ENCODE results near the gene RAET1E. TPM values are rescaled to one million over a fixed set of nuclear protein-coding genes. Genes with fewer than 3 reads are reported as not detected.
"Not testable (repeated sequence)": the region's sequence is repeated elsewhere in the genome, so short reads cannot be mapped to it uniquely, and the experiment has no call there.

The RAET1E gene
- polyA plus RNA-seq, 1 donor: 0.45 TPM

DNA sequence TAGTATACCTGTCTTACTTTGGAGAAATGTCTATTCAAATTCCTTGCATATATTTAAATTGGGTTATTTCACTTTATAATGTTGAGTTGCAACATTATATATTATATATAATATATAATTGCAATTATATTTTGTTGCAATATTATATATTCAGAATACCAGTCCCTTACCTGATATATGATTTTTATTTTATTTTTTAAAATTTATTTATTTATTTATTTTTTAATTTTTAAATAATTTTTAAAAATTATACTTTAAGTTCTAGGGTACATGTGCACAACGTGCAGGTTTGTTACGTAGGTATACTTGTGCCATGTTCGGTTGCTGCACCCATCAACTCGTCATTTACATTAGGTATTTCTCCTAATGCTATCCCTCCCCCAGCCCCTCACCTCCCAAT lies 29.1 kb upstream of the RAET1E start:
- not testable (repeated sequence) for DNase-seq

DNA sequence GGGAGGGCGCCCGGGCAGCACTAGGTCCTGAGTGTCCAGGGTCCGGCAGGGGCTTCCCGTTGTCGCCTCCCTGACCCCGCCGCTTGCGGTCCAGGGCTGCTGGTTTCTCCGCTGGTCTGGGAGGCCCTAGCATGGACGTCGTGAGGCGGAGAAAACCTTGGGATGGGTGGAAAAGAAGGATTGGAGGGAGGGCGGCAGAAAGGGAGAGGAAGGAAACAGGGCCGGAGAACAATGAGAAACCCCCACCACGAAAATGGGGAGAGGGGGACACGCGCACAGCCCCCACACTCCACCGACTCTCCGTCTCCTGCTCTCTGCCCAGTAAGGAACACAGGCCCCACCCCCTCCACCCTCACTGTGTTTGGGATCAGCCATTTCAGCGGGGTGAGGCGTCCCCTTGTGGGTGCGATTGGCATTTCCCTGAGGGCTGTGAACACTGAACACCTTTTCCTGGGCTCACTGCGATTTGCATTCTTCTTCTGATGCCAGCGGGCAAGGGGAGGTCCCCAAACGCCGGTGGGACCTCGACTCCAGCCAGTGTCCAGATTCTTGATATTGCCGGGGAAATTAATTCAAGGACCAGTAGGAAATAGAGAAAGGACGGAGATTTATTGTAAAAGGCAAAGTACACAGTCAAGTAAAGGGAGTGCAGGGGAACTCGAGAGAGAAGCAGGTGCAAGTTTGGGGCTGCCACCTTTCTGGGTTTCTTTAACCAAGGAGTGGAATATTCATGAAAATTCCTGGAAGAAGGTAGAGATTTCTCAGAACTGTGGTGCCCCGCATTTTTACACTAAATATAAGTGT lies 28.3 kb upstream of the RAET1E start:
- DNase-seq: peak; percentile 78

DNA sequence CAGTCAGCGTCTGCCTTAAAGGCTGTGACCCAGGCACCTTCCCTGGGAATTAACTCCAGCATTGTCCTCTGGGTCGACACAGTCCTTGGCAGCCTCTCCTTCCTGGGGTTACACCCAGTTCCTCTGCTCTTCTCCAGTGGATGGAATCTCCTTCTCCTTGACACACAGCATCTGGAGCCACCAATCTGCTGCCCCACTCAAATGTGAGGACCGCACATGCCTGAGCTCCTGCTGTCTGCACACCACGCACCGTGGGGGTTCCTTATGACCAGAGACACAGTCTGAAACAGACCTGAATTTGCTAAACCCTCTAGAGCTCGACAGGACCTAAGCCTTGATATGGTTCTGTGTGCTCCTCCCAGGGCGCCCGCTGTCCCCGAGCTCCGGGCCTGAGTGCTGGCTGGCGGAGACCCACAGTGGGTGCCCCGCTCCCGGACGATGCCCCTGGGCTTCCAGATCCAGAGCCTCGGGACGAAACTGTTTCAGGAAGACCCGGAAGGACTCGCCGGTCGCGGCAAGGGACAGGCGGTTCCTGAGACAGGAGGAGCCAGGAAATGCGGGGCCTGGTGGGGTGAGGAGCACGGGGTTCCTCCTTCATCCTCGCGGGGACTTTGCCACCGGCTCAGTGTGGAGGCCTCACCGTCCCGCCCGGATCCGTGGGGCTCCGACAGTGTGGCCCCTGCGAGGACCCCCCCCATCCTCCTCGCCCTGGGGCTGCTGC lies 27.5 kb upstream of the RAET1E start:
- DNase-seq: no peak

DNA sequence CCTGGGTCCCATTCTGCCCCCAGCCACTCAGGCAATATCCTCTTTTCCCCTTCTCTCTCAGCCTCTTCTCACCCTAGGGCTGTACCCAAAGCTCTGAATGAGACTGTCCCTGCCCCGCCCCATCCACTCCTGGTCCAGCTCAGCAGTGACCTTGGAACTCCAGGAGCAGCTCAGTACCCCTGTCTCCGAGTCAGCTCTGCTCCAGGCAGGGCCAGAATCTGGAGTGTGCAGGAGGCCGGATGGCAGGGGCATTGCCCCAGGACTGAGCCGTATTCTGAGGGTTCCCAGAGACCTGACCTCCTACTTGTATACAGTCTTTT lies 27.0 kb upstream of the RAET1E start:
- no peak for DNase-seq

DNA sequence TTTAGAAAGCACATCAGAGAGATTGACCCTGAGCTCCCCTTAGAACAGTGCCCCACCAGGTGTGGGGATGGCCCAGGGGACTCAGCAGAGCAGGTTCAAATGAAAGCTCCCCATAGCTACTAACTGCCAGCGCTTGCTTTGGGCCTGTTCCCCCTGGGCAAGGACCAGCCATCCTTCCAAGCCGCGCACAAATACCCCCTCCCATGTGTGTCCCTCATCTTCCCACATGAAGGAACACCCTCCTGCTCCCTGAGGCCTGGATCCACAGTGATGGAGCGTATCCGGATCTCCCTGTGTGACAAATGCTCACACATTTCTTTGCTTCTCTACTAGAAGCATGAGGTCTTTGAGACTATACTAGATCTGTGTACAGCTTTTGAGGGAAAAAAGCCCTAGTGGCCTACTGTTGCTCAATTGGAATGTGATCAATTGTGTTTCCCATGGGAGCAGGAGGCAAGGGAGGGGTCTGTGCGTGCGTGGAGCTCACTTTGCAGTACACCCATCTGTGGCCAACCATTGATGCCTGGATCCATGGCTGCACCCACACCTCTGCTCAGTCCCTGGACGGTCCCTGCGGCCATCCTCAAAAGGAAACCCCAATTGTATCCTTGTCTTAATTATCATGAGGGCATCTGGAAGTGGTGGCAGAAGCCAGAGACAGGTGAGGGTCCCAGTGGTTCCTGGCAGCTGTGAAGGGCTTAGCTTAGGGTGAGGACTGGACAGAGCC lies 26.5 kb upstream of the RAET1E start:
- no peak for DNase-seq

DNA sequence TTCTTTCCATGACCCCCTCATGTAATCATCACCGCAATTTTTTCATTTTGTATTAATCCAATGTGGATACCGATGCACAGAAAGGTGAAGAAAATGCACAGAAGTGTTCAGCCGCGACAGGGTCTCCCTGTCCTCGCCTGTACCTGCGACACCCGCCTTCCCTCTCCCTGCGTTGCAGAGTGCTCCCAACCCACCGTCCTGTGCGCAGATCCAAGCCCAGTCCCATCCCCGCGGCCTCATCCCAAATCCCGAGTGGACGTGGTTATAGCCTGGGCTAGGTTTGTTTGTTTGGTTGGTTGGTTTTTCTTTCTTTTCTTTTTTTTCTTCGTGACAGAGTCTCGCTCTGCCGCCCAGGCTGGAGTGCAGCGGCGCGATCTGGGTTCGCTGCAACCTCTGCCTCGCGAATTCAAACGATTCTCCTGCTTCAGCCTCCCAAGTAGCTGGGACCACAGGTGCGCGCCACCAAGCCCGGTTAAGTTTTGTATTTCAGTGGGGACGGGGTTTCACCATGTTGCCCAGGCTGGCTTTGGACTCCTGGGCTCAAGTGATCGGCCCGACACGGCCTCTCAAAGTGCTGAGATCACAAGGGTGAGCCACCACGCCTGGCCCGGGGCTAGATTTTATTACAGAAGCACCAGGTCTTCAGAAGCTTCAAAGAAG lies 25.5 kb upstream of the RAET1E start:
- DNase-seq: no peak

DNA sequence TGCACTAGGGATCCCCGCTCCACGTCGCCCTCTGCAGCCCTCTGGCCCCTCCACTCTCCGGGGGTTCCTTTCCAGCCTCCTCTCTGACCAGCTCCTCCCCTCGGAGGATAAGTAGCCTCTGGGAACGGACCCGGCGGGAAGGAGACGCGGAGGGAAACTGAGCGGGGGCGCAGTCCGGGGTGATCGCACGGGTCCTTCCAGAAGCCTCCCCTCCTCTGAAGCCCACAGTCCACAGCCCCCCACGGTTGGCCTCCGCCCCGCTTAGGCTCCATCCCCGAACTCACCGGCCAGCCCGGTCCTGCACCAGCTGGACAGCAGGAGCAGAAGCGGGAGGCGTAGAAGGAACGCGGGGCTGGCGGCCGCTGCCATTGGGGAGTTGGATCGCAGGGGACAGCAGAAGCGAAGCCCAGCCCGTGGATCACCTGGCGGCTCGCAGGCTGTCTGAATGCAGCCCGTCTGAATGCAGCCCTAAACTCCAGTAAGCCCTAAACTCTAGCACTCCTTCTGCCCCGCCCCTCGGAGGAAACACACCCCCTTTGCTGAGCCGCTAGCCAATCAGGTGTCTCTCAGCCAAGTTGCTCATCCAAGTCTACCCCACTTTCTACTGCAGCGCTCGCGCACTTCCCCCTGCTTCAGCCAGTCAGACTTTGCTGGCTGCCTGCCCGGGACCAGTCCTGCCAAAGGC lies 24.9 kb upstream of the RAET1E start, which contains the start of gene RAET1G:
RAET1G (minus strand) TSS at position 480 of the 685 bp plus-strand sequence; CDS start at position 369, 111 bp downstream.
- peak; percentile 86 for DNase-seq

DNA sequence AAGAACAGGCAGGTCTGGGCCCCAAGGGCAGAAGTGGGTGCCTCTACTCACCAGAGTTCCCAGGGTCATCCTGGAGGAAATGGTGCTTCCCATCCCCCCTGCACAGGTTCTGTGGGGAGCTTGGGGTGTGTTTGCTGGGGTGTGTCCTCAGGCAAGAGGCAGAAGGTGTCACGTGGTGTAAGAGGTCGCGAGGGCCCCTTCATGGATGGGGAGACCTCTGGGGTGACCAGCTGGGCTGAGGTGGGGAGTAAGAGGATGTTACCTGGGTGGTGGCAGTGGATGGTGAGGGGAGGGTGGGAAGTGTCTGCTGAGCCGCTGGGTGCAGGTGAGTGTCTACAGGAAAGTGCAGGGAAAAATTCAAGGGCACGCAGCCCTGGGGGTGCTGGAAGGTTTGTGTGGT lies 24.2 kb upstream of the RAET1E start:
- DNase-seq: not testable (repeated sequence)

DNA sequence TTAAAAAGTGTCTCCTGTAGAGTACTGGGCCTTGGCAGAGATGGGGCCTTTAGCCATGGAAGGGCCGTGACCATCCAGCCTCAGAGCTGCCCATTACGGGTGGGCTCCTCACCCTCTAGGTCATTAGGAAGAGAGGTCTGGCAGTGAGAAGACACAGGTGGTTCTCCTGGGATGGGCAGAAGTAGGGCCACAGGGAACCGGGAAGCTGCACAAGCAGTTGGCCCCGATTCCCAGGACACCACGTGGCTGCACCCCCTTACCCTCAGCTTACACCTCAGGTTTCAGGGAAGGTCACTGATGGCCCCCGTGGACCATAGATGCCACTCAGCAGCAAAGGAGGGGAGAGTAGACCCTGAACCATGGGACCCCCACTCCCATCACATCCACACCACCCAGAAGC lies 23.4 kb upstream of the RAET1E start:
- DNase-seq: no peak

DNA sequence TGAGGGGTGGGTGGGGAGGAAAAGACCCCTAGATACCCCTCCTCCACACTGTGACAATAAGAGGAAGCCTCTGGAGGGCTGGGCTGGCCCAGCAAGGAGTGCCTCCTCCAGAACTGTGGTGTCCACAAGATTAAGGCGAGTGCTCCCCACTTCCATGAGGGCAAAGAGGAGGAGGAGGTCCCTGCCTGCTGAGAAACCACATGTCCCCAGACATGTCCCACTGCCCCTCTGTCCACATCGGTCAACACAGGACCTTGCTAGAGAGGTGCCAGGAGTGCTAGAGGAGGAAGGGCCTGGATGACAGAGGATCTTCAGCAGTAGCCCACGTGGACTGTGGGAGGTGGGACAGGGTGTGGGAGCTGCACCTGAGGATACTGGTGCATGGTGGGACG lies 21.9 kb upstream of the RAET1E start:
- no peak for DNase-seq

DNA sequence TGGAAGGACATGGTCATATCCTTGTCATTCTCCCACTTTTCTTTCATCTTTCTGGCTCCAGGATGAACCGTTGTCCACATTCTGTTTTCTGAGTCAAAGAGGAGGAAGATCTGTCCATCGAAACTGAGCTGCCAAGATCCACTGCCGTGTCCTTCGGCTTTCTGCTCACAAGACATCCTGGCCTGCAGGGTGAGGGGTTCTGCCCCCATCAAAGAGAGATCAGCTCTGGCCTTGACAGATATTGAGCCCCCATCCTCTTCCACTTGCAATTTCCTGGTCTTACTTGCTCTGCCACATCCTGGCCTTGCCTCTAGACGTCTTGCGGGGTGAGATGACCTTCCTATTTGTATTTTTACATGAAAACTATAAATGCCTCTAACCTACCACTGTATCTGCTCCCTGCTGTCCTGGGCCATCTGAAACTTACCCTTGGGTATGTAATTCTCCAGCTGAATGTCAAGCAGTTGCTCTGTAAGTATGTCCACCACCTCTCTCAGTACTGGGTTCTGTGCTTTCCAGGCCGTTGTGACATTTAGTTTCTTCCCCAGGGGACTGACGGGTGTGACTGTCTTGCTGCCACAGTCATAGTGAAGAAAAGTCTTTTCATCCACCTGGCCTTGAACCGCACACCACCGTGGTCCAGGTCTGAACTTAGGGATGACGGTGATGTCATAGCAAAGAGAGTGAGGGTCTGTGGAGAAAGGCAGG lies 21.4 kb upstream of the RAET1E start:
- DNase-seq: not testable (repeated sequence)

DNA sequence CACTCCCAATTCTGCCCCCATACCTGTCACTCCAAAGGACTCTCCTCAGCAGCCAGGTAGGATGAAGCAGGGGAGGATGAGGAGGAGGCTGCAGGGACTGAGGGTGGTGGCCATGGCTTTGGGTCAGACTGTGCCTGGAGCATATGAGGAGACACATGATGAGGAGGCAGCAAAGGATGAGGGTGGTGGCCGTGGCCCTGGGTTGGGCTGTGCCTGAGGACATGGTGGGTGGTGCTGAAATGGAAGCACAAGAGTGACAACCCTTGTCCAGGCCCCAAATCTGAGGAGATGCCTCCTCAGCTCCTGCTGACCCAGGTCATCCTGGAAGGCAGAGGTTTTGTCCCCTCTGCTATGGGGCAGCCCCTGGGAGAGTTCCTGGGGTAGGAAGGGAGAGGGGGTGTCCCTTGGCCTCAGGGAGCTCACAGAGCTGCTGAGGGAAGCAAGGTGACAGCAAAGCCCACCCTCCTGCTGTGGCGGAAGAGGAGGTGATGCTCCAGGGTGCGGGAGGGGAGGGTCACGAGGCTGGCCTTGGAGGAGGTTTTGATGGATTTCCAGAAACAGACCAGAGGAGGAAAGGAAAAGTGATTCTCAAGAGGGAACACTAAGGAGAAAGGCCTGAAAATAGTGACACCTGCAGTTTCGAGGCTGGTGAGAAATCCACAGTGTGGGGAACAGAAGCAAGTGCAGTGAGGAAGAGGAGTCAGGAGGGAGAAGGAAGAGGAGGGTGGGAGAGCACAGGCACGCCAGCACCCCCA lies 20.4 kb upstream of the RAET1E start:
- DNase-seq: no peak

DNA sequence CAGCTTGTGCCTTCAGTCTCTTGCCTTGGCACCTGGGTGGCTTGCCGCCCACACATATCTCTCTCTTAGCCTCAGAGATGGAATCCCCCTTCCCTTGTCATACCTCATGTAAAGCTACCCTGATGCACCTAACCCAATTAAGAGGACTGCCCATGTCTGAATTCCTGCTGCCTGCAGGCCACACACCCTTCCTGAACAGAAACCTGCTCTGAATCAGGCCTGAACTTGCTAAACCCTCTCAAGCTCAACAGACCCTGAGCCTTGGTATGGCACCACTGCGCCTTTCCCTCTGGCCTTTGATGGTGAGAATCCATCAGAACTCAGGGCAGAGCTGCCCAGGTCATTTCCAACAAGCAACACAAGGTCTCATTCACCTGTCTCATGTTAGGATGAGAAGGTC lies 19.8 kb upstream of the RAET1E start:
- DNase-seq: no peak

DNA sequence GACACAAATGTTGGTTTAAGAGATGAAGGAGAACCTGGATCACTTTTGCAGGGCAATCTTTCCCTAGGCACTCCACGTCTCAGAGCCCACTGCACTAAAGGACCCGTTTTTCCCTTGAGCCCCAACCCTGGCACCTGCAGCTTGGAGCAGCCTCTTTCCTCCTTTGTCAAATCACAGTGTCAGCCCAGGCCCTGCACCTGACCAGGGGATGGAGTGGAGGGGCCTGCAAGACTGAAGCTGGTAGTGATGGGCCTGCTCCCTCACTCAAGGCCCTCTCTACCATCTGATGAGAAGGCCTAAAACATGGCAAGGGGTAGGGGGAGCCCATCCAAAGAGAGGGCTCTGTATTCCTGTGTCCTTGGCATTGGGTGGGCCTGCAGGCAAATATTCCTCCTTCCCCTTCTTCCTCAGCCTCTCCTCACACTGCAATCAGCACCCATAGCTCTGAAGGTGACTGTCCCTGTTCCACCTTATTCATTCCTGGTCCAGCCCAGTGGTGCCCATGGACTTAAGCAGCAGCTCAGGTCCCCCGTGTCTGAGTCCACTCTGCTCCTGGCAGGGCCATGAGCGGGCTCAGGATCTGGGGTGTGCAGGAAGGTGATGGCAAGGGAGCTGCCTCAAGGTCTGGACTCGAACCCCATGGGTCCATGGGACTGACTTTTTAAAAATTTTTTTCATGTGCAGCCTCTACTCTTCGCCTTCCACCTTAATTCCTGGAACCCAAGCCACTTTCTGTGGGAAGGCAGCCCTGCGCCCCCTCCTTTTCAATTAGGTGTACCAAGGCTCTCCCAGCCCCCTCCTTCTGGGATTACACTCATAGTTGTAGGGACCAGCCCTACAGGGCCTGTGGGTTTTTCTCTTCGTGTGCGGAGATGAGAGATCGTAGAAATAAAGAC lies 18.3 kb upstream of the RAET1E start:
- no peak for DNase-seq

DNA sequence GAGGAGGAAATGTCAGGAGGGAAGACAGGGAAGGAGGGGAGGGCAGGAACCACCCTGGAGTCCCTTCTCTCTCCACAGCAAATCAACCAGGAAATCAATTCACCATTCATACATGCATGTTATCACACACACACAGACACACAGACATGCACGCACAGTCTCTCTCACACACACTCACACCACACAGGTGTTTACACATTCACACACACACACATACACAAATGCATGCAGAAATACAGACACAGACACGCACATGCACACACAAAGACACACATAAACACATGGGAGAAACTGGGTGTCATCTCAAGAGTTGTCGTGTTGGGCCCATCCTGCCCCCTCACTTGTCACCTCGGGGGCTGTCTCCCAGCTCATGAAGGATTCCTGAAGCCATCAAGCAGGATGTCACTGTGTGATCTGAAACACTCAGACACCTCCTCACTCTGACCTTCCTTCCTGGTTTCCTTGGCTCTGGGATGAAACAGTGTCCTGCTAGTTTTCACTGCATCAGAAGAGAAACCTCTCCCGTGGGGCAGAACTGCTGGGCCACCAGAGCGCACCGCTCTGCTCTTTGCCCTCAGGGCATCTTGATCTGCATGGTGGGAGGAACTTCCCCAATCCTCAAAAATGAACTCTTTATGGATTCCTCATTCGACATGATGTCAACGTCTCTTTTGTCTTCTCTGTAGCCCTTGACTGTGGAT lies 15.8 kb upstream of the RAET1E start:
- no peak for DNase-seq

DNA sequence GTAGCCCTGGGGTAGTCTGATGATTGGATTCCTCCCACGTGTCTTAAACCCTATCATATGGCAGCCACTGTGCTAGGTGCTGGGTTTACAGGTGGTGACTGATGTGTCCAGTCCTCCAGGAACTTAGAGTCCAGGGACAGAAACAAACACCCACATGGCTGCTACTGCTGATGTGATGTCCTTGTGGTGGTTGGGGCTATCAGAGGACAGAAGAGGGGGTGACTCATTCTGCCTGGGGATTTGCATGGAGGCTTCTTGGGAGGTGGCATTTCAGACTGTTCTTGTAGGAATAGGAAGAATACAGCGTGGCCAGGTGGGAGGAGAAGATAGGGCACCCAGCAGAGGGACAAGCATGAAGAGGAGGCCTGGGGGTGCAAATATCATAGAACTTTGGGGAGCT lies 15.2 kb upstream of the RAET1E start:
- DNase-seq: no peak

DNA sequence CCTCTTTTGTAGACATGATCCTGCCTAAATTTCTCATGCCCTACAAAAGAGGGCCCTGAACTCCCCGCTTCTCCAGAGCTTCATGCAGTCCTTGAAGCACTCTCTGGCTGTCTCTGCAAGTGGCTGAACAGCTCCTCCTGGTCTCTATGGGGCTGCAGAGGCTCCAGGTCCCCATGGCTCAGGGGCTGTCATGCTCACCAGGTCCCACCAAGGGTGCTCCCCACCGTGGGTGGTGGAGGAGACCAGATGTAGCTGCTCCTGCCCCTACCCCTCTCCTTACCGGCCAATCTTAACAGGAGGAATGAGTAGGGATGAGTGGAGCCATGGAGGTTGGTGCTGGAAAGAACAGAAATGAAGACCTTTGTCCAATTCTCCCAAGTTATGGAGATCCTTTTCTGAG lies 14.8 kb upstream of the RAET1E start:
- not testable (repeated sequence) for DNase-seq

DNA sequence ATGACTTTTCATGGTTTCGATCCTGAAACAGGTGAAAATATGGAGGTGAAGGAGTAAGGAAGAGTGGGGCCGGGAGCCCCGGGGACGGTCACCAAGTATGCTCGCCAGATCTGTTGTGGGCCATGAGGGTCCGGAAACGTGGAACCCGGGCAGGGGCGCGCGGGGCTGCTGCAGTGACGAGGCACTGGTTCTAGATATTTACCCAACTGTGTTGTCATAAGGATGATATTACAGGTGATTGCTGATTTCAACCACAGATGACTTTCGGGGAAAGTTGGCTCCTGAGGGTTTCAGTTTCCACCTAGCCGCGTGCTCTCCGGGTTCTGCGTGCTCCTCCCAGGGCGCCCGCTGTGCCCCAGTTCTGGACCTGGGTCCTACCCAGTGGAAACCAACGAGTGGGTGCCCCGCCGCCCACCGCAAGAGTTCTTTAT lies 12.8 kb upstream of the RAET1E start:
- DNase-seq: no peak

Measured in hindlimb muscle (tissue), 1 donor.